ENCODE results near the gene S1PR5. TPM values are rescaled to one million over a fixed set of nuclear protein-coding genes. Genes with fewer than 3 reads are reported as not detected.

Gene S1PR5
- total and polyA plus RNA-seq, 2 experiments from 2014 or later = 4.6 to 8.0 TPM

DNA sequence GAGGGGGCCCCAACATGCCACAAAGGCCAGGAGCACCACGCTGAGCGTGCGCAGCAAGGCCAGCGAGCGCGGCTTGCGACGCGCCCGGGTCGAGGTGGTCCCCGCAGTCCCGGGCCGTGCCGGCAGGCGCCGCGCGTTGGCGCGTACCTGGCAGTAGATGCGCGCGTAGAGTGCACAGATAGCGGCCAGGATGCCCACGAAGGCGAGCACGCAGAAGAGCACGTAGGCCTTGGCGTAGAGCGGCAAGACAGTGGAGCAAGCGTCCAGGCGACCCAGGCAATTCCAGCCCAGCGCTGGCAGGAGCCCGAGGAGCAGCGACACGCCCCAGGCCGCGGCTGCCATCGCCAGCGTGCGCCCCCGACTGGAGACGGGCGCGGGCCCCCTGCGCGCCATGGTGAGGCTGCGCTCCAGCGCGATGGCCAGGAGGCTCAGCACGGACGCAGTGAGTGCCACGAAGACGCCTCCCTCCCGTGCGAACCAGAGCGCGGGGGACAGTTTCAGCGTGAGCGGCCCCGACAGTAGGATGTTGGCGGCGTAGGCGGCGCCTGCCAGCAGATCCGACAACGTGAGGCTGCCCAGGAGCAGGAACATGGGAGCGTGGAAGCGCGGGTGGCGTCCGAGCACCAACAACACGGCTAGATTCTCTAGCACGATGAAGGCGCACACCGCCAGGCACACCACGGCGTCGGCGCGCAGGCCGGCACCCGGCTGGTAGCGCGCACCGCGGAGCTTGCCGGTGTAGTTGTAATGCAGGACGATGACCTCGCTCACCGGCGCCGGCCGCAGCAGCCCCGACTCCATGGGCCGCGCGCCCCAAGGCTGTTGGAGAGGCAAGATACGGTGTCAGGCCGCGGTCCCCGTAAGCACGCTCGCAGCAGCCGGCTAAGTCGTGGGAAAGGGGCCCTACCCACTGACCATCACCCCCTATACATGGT lies 2.8 kb downstream of the S1PR5 start:
- Histone ChIP-seq H3K27ac (ENCODE audit: low read depth) (no peak overlapping the region), H2AFZ (peak overlapping the region; percentile 94), H3K4me1 (ENCODE audit: insufficient read depth) (peaks cover 20% of the 10 kb centered on the region), H4K20me1 (replicated peaks; ENCODE audit: insufficient read depth) (0 out of 2 replicates have a peak, but pooled peaks cover 8% of the 10 kb centered on the region), H3K27me3 (ENCODE audit: insufficient read depth) (peaks cover 74% of the 10 kb centered on the region), H3K9me2 (ENCODE audit: insufficient read depth) (no peaks in the 10 kb centered on the region), H3K36me3 (ENCODE audit: insufficient read depth) (no peaks in the 10 kb centered on the region), H3F3A (replicated peaks; ENCODE audit: low read depth) (peaks cover 26% of the 10 kb centered on the region; the same call in 1 of the 2 replicates), H3K4me3 (peak overlapping the region; percentile 67), H3K79me2 (replicated peaks; ENCODE audit: insufficient read depth) (no peaks in the 10 kb centered on the region), H3K4me2 (peak overlapping the region; percentile 86)
- TF ChIP-seq, protein P1, sequence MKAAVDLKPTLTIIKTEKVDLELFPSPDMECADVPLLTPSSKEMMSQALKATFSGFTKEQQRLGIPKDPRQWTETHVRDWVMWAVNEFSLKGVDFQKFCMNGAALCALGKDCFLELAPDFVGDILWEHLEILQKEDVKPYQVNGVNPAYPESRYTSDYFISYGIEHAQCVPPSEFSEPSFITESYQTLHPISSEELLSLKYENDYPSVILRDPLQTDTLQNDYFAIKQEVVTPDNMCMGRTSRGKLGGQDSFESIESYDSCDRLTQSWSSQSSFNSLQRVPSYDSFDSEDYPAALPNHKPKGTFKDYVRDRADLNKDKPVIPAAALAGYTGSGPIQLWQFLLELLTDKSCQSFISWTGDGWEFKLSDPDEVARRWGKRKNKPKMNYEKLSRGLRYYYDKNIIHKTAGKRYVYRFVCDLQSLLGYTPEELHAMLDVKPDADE (IDR thresholded peaks at IDR 0.05) = no peak
- TF ChIP-seq JUNB (IDR thresholded peaks at IDR 0.05; ENCODE audit: unreplicated experiment) (no peak), EZH2 (IDR thresholded peaks at IDR 0.05; ENCODE audit: low read depth, unreplicated experiment) (peak; percentile 53), REST (IDR thresholded peaks at IDR 0.05; ENCODE audit: unreplicated experiment) (no peak), POLR2AphosphoS5 (IDR thresholded peaks at IDR 0.05; ENCODE audit: low read depth) (peak; percentile 44; the same call in 1 of the 2 replicates), EZH2phosphoT487 (IDR thresholded peaks at IDR 0.05; ENCODE audit: unreplicated experiment) (no peak), CREB1 (CRISPR knock-in tag; IDR thresholded peaks at IDR 0.05; ENCODE audit: low read depth) (peak; percentile 35; the same call in 1 of the 2 replicates), STAT1 (IDR thresholded peaks at IDR 0.05; ENCODE audit: unreplicated experiment) (no peak)
- TF ChIP-seq, protein P2, sequence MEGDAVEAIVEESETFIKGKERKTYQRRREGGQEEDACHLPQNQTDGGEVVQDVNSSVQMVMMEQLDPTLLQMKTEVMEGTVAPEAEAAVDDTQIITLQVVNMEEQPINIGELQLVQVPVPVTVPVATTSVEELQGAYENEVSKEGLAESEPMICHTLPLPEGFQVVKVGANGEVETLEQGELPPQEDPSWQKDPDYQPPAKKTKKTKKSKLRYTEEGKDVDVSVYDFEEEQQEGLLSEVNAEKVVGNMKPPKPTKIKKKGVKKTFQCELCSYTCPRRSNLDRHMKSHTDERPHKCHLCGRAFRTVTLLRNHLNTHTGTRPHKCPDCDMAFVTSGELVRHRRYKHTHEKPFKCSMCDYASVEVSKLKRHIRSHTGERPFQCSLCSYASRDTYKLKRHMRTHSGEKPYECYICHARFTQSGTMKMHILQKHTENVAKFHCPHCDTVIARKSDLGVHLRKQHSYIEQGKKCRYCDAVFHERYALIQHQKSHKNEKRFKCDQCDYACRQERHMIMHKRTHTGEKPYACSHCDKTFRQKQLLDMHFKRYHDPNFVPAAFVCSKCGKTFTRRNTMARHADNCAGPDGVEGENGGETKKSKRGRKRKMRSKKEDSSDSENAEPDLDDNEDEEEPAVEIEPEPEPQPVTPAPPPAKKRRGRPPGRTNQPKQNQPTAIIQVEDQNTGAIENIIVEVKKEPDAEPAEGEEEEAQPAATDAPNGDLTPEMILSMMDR (conservative IDR thresholded peaks at IDR 0.05; ENCODE audit: low read depth in 2 of 2) = peak; percentile 36 to 41
- DNase-seq (ENCODE audit: low spot score) = peak; percentile 85
- ATAC-seq = peak; percentile 69
- Mint-ChIP-seq H3K36me3 (ENCODE audit: low read depth) (no peaks in the 10 kb centered on the region; the same call in 2 of the 3 replicates), H3K4me3 (peak overlapping the region; percentile 75), H3K27me3 (ENCODE audit: insufficient read depth, low read depth, poor library complexity) (peaks cover 67% of the 10 kb centered on the region), H3K27ac (no peak overlapping the region), H3K9me3 (no peaks in the 10 kb centered on the region; the same call in 2 of the 3 replicates), H3K4me1 (peaks cover 22% of the 10 kb centered on the region)
